Activated CD4-positive, alpha-beta T cell treated with anti-CD3 and anti-CD28 coated beads for 36 hours (primary cell): ENCODE results near the gene PLCB1. TPM values are rescaled to one million over a fixed set of nuclear protein-coding genes. Genes with fewer than 3 reads are reported as not detected.
A peak's percentile ranks its signal among the peaks of the same experiment; 100 is the strongest.
"Not testable (repeated sequence)": the region's sequence is repeated elsewhere in the genome, so short reads cannot be mapped to it uniquely, and the experiment has no call there.

Experiments used
- ATAC-seq: fragments of 200-7000 bp; cut with Tn5 transposase; one replicate; pipeline ENCODE4 v1.10.0; 2021; ENCODE audit warnings: mild to moderate bottlenecking, moderate library complexity
- CTCF ChIA-PET: fragments of 350-600 bp; sonication (Branson Sonifier 250); formaldehyde crosslinking; loops from one replicate; lab custom pipeline; 2021; ENCODE audit warnings: antibody characterized with exemption; lab: Charles Lee
- POLR2A ChIA-PET: fragments of 350-600 bp; sonication (Branson Sonifier 250); formaldehyde crosslinking; loops from one replicate; lab custom pipeline; 2021; ENCODE audit warnings: antibody characterized with exemption, inconsistent platforms; lab: Charles Lee
- DNase-seq: peaks from one replicate; pipeline ENCODE4 v3.0.0-alpha.2; 2020
- H3K27ac Mint-ChIP-seq: one replicate; pipeline ENCODE4 v1.8.0; 2021; ENCODE audit warnings: mixed read lengths
- H3K27me3 Mint-ChIP-seq: one replicate; pipeline ENCODE4 v1.8.0; 2021; ENCODE audit warnings: mixed read lengths
- H3K36me3 Mint-ChIP-seq: one replicate; pipeline ENCODE4 v1.8.0; 2021; ENCODE audit warnings: low read depth, mixed read lengths
- H3K4me1 Mint-ChIP-seq: one replicate; pipeline ENCODE4 v1.8.0; 2021; ENCODE audit warnings: mixed read lengths
- H3K4me3 Mint-ChIP-seq: one replicate; pipeline ENCODE4 v1.8.0; 2021; ENCODE audit warnings: mild to moderate bottlenecking, moderate library complexity, mixed read lengths
- H3K9me3 Mint-ChIP-seq: one replicate; pipeline ENCODE4 v1.8.0; 2021; ENCODE audit warnings: low read depth, mixed read lengths
- intact Hi-C, 2 experiments: fragments of 100-400 bp; cut with DNase I in 1 of 2; cut with micrococcal nuclease in 1 of 2; formaldehyde crosslinking; loops; one replicate each; pipeline versions ENCODE4 v1.14.2 to v1.15.1; 2022 to 2024; cut with DNase I, micrococcal nuclease
- total RNA-seq, 2 experiments: library from RNA; stranded (reverse); gene quantifications; one replicate each; pipeline ENCODE4 v1.2.3, GENCODE V29; 2021

The PLCB1 gene
- 1 to 10 TPM; 1.4 to 1.5 TPM for total RNA-seq

DNA sequence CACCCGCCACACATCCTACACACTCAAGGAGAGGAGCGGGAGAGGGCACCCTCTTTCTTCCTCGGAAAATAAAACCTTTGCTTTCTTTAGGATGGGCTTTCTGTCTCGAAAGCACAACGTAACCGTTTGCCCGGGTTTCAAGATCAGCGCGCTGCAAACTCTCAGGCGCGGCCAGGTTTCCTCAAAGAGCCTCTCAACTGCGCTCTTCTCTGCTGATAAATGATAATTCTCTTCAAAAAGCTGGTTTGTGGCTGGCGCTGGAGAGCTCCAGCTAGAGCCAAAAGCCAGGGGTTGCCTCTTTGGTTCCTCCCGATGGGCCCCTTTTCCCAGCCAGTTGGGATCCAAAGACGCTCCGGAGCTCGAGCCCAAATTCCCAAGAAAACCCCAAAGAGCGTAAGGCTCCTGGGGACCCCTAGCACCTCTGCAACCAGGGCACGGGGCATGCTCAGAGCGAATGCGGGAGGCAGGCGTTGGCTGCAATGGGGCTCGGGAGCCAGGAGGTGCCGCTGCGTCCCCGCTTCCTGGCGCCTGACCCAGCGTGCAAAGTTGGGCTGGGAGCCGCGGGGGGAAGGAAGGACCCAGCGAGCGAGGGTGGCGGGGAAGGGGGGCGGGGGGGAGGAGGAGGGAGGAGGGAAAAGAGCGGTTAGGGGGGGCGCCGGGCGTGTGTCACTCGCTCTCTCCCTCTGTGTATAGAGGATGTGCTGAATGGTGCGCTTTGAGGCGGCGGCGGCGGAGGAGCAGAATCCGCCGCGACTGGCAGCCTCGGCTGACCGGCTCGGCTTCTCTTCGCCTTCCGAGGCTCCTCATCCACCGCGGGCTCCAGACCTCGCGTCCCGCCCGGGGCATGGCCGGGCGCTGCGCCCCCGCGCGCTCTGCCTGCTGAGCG, at the start of gene PLCB1:
TSS of gene PLCB1 (plus strand) at position 669 of the 886 bp plus-strand sequence. CDS start 386 bp downstream, outside the sequence.
- Mint-ChIP-seq H3K27me3 (peaks cover 30% of the 10 kb centered on the region), H3K27ac (no peak within 1 kb of the TSS), H3K4me3 (peak within 1 kb of the TSS; percentile 68), H3K9me3 (no peaks in the 10 kb centered on the region), H3K36me3 (no peaks in the 10 kb centered on the region), H3K4me1 (peaks cover 17% of the 10 kb centered on the region)
- ATAC-seq (peak; percentile 90), DNase-seq (peak; percentile 89)
- intact Hi-C loops: loop anchor here (1.0 to 5.0 kb wide), 9 partner anchors 80 to 590 kb away; partner anchors contain the start of gene TMX4 (in 1 of the 2)
- CTCF ChIA-PET: interaction anchor here (0.5 to 1.5 kb wide), 9 partner anchors 9 to 597 kb away, joined by 3 to 11 read pairs (median 3); no protein-coding TSS in a partner anchor
- POLR2A ChIA-PET: no interaction called here

DNA sequence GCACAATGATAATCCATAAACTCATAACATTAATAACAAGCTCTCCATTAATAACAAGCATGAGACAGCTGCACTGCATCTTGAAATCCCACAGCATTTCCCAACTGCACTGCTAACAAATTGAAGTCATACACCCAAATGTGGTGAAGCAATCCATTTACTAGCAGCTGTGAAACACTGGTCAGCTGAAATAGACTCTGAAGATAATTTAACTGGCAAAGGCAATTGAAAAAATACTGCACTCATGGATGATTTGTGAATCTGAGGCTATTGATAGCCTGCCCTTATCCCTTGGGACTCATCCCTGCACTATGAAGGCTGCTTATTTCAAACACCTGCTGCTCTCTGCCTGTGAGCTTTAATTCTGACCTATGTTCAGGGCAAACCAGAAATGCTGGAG, 49.1 kb upstream of the PLCB1 start:
- Mint-ChIP-seq H3K27ac (no peak overlapping the region), H3K27me3 (peaks cover 3% of the 10 kb centered on the region), H3K36me3 (no peaks in the 10 kb centered on the region), H3K4me1 (no peaks in the 10 kb centered on the region), H3K9me3 (no peaks in the 10 kb centered on the region), H3K4me3 (no peak overlapping the region)
- intact Hi-C loops: no loop called here
- CTCF ChIA-PET: interaction anchor here (0.9 to 1.5 kb wide), 2 partner anchors 8 to 79 kb away, joined by 3 to 5 read pairs; no protein-coding TSS in a partner anchor
- POLR2A ChIA-PET: no interaction called here
- DNase-seq (no peak), ATAC-seq (no peak)

DNA sequence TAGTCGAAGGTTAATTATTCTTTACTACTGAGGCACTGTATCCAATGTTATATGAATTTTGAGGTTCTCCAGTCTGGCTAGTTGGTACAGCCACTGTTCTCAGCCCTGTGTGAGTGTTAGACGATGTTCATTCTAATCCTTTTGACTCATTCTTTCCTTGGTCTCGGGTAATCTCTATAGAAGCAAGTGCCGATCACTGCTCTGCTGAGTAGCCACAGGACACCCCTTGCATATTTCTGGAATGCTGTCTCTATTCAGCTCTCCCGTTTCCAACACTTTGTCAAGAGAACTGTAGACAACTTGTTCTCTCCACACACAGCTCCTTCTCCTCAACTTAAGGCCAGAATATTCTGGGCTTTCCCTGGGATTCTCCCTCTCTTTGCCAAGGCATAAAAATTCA, 42.4 kb upstream of the PLCB1 start:
- CTCF ChIA-PET: interaction anchor here (0.7 to 0.9 kb wide), 2 partner anchors 10 to 143 kb away, joined by 3 read pairs; no protein-coding TSS in a partner anchor
- POLR2A ChIA-PET: no interaction called here
- ATAC-seq (no peak), DNase-seq (no peak)
- Mint-ChIP-seq H3K9me3 (no peaks in the 10 kb centered on the region), H3K36me3 (no peaks in the 10 kb centered on the region), H3K27me3 (peaks cover 6% of the 10 kb centered on the region), H3K4me1 (no peaks in the 10 kb centered on the region), H3K27ac (no peak overlapping the region), H3K4me3 (no peak overlapping the region)
- intact Hi-C loops: loop anchor here in 1 of 2 experiments (10.0 kb wide), 1 partner anchor 155 kb away; no protein-coding TSS in a partner anchor

DNA sequence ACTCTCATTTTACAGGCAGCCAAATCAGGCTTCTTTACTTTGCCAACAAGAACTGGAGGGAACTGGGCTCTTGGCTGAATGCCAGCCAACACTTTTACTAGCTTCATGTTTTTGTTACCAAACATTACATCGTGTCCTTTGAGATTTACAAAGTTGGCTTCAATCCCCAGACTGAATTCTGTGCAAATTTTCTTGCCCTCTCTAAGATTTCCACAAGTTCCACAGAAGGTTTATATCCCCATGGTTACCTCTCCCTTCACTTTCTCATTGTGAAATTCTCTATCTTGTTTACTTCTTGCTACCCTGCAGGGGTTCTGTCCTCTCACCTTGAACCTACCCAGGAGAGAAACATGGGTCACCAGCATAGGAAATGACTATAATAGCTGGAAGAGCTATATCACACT, 37.6 kb upstream of the PLCB1 start:
- DNase-seq: no peak
- Mint-ChIP-seq H3K4me1 (no peaks in the 10 kb centered on the region), H3K4me3 (no peak overlapping the region), H3K27me3 (peaks cover 8% of the 10 kb centered on the region), H3K9me3 (no peaks in the 10 kb centered on the region), H3K27ac (no peak overlapping the region), H3K36me3 (no peaks in the 10 kb centered on the region)
- ChIA-PET CTCF (no interaction called here), POLR2A (no interaction called here)
- no peak for ATAC-seq
- intact Hi-C loops: loop anchor here in 1 of 2 experiments (10.0 kb wide), 1 partner anchor 160 kb away; no protein-coding TSS in a partner anchor

DNA sequence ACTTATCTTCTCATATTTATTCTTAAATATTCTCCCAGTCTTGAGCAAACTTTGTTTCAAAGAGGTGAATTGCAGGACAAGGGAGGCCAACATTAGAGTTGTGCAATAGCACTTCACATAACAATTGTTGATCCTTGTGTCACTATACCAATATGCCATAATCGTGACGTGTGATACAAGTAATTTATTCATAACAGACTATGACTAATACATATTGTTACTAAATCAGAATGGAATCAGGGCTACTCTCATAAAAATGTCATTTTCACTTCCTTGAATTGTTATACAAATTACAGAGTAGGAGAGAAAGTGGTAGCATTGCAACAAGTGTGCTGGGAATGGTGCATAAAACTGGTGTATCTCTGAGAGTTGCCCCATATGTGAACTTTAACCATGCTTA, 37.2 kb upstream of the PLCB1 start:
- no peak for DNase-seq
- no peak overlapping the region for H3K27ac Mint-ChIP-seq
- H3K4me3 Mint-ChIP-seq: no peak overlapping the region
- no peaks in the 10 kb centered on the region for H3K36me3 Mint-ChIP-seq
- H3K9me3 Mint-ChIP-seq: no peaks in the 10 kb centered on the region
- CTCF ChIA-PET: no interaction called here
- intact Hi-C loops: loop anchor here in 1 of 2 experiments (10.0 kb wide), 1 partner anchor 160 kb away; no protein-coding TSS in a partner anchor
- no peak for ATAC-seq
- peaks cover 8% of the 10 kb centered on the region for H3K27me3 Mint-ChIP-seq
- POLR2A ChIA-PET: no interaction called here
- no peaks in the 10 kb centered on the region for H3K4me1 Mint-ChIP-seq

DNA sequence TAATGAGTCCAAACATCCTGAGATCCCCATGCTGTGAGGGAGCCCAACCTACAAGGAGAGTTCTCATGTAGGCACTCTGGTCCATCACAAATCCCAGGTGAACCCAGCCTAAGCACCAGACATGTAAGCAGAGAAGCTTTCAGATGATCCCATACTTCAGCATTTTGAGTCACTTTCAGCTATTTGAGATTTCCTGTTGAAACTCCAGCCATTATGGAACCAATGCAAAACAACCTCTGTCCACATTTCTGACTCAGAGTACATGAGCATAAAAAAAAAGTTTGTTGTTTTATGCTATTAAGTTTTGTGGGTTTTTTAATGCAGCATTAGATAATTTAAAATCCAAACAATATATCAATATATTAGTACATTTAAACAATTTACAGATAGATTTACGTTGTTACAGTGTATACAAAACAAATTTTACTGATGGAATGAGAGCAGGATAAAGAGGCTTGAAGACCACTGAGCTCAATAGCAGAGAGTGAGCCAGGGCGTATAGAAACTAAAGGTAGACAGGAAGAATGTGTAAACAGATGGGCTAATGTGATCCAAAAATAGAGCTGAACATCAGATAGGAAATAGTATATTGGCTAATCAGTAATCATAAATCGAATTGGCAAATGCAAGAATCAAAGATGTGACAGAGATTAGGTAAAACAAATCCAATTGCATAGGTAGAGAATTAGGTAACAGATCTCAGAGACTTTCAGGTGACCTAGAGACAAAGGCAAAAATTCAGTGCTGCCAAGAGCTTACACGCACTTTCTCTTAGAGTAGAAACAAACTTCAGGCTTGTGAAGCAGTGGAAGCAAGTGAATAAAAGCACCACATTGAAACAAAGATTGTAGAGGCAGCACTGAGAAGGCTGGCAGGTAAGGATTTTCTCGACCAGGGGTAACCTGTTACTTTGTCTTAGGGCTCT, 36.2 kb upstream of the PLCB1 start:
- POLR2A ChIA-PET: no interaction called here
- no peak overlapping the region for H3K27ac Mint-ChIP-seq

DNA sequence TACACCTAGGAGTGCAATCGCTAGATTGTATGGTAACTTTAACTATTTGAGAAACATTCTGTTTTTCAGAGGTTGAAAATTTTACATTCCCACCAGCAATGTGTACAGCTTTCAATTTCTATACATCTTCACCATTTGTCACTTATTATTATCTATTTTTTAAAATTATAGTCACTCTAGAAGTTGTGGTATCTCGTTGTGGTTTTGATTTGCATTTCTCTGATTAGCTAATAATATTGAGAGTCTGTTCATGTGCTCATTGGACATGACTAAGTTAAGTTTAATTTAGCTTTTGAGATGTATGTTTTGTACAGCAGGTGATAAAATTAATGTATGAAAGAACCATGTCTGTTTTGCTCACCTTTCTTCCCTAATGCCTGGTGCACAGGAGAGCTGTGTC, 34.8 kb upstream of the PLCB1 start:
- CTCF ChIA-PET: interaction anchor here (1.0 kb wide), 1 partner anchor 51 kb away, joined by 3 read pairs; no protein-coding TSS in a partner anchor
- no peaks in the 10 kb centered on the region for H3K36me3 Mint-ChIP-seq
- intact Hi-C loops: loop anchor here in 1 of 2 experiments (10.0 kb wide), 1 partner anchor 163 kb away; no protein-coding TSS in a partner anchor

More for the DNA sequence above, 36.2 kb upstream of the PLCB1 start:
- Mint-ChIP-seq H3K4me1 (no peaks in the 10 kb centered on the region), H3K27me3 (peaks cover 10% of the 10 kb centered on the region), H3K4me3 (no peak overlapping the region), H3K36me3 (no peaks in the 10 kb centered on the region), H3K9me3 (no peaks in the 10 kb centered on the region)
- ATAC-seq: no peak
- DNase-seq: no peak
- intact Hi-C loops: loop anchor here in 1 of 2 experiments (10.0 kb wide), 1 partner anchor 161 kb away; no protein-coding TSS in a partner anchor
- CTCF ChIA-PET: interaction anchor here (0.6 kb wide), 1 partner anchor 170 kb away, joined by 3 read pairs; no protein-coding TSS in a partner anchor

DNA sequence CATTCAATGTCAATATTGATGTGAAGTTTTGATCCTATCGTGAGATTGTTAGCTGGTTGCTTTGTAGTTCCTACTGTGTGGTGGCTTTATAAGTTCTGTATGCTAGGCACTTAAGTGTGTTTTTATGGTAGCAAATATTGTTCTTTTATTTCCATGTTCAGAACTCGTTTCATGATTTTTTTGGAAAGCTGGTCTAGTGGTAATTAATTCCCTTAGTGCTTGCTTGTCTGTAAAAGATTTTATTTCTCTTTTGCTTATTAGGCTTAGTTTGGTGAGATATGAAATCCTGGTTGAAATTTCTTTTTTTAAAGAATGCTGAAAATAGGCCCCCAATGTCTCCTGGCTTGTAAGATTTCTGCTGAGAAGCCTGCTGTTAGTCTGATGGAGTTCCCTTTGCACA, 27.8 kb upstream of the PLCB1 start:
- Mint-ChIP-seq H3K4me1 (no peaks in the 10 kb centered on the region), H3K4me3 (no peak overlapping the region), H3K9me3 (peaks cover 14% of the 10 kb centered on the region), H3K27me3 (peaks cover 7% of the 10 kb centered on the region), H3K36me3 (peaks cover 2% of the 10 kb centered on the region), H3K27ac (no peak overlapping the region)
- DNase-seq (no peak), ATAC-seq (no peak)
- ChIA-PET CTCF (interaction anchor here (0.8 kb wide), 1 partner anchor 54 kb away, joined by 3 read pairs; no protein-coding TSS in a partner anchor), POLR2A (no interaction called here)
- intact Hi-C loops: no loop called here

More for the DNA sequence above, 34.8 kb upstream of the PLCB1 start:
- no peak for ATAC-seq
- Mint-ChIP-seq H3K4me1 (no peaks in the 10 kb centered on the region), H3K27me3 (peaks cover 10% of the 10 kb centered on the region), H3K9me3 (no peaks in the 10 kb centered on the region), H3K27ac (no peak overlapping the region), H3K4me3 (no peak overlapping the region)
- POLR2A ChIA-PET: no interaction called here
- DNase-seq: no peak

DNA sequence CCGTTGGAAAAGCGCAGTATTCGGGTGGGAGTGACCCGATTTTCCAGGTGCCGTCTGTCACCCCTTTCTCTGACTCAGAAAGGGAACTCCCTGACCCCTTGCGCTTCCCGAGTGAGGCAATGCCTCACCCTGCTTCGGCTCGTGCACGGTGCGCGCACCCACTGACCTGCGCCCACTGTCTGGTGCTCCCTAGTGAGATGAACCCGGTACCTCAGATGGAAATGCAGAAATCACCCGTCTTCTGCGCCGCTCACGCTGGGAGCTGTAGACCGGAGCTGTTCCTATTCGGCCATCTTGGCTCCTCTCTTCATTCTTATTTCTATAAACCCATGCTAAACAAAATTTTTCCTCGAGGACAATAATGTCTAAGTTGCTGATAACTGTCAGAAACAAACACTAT, 17.5 kb upstream of the PLCB1 start:
- H3K4me1 Mint-ChIP-seq, H3K27me3 Mint-ChIP-seq, H3K27ac Mint-ChIP-seq, intact Hi-C loops, ATAC-seq, DNase-seq, H3K4me3 Mint-ChIP-seq, H3K36me3 Mint-ChIP-seq, H3K9me3 Mint-ChIP-seq, CTCF ChIA-PET, POLR2A ChIA-PET: not testable (repeated sequence)

DNA sequence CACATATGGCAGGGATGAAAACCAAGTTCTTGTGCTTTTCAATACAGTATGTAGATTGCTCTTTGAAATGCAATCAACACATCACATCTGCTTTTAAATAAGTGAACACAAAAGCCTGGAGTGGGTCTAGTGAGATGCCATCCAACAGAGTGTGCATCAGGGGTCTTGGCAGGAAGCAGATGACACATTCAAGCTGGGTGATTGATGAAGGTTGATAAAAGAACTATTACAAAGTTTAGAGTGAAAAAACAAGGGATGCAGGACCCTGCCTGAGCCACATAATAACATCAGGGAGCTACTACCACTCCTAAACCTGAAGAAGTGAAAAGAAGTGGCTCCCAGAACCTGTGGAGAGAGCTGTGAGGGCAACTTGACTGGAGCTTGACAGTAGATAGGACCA, 16.6 kb upstream of the PLCB1 start:
- H3K36me3 Mint-ChIP-seq: no peaks in the 10 kb centered on the region
- ATAC-seq: no peak
- DNase-seq: no peak
- ChIA-PET POLR2A (no interaction called here), CTCF (no interaction called here)
- no peak overlapping the region for H3K27ac Mint-ChIP-seq
- H3K4me1 Mint-ChIP-seq: no peaks in the 10 kb centered on the region
- no peak overlapping the region for H3K4me3 Mint-ChIP-seq
- intact Hi-C loops: no loop called here
- H3K27me3 Mint-ChIP-seq: peaks cover 2% of the 10 kb centered on the region
- no peaks in the 10 kb centered on the region for H3K9me3 Mint-ChIP-seq
